CD14-positive monocyte (primary cell): Measurements from ENCODE around the gene ZNF367. TPM values are rescaled to one million over a fixed set of nuclear protein-coding genes. Genes with fewer than 3 reads are reported as not detected.

Experiments
- DNase-seq, 3 donors: peaks; one replicate each; pipeline ENCODE4 v3.0.0-alpha.2; 2011 to 2022
- H2AFZ ChIP-seq: 2 replicates; pipeline ENCODE4 v1.6.0; 2012; ENCODE audit warnings: mild to moderate bottlenecking, low read depth, low read length, inconsistent platforms; ENCODE audit not compliant: insufficient read depth, poor library complexity, severe bottlenecking
- H3K27ac ChIP-seq, 2 donors: 1 replicate in 1 of 2; 2 replicates in 1 of 2; pipeline ENCODE4 v1.5.1; 2012 to 2013; ENCODE audit warnings: low read length in 2 of 2, control low read depth in 1 of 2, inconsistent platforms in 1 of 2, low read depth in 1 of 2, mild to moderate bottlenecking in 1 of 2
- H3K27me3 ChIP-seq, 2 donors: one replicate each; pipeline versions ENCODE4 v1.6.0 to v1.6.1; 2011 to 2013; ENCODE audit warnings: low read length in 2 of 2; ENCODE audit not compliant: control insufficient read depth in 2 of 2, insufficient read depth in 2 of 2
- H3K36me3 ChIP-seq, 2 donors: replicated peaks in 1 of 2; 1 replicate in 1 of 2; 2 replicates in 1 of 2; pipeline versions ENCODE4 v1.5.1 to v1.6.1; 2012 to 2013; ENCODE audit warnings: low read length in 2 of 2, control low read depth in 1 of 2, inconsistent platforms in 1 of 2, mild to moderate bottlenecking in 1 of 2; ENCODE audit not compliant: insufficient read depth in 2 of 2, control insufficient read depth in 1 of 2
- H3K4me1 ChIP-seq, 2 donors: 1 replicate in 1 of 2; 2 replicates in 1 of 2; pipeline versions ENCODE4 v1.5.1 to v1.6.1; 2012 to 2013; ENCODE audit warnings: low read length in 2 of 2, control low read depth in 1 of 2, inconsistent platforms in 1 of 2, mild to moderate bottlenecking in 1 of 2, moderate library complexity in 1 of 2; ENCODE audit not compliant: insufficient read depth in 2 of 2, control insufficient read depth in 1 of 2
- H3K4me2 ChIP-seq: replicated peaks from 2 replicates; pipeline ENCODE3; 2012; ENCODE audit warnings: low read length, moderate library complexity, mild to moderate bottlenecking; ENCODE audit not compliant: poor library complexity, severe bottlenecking; ENCODE audit errors: extremely low read depth
- H3K4me3 ChIP-seq, 3 experiments: fragments of 200-600 bp in 1 of 3; sonication (generic) in 1 of 3; replicated peaks in 1 of 3; 1 replicate in 2 of 3; 2 replicates in 1 of 3; pipeline ENCODE4 v1.5.1; 2011 to 2013; ENCODE audit warnings: low read length in 3 of 3, mild to moderate bottlenecking in 3 of 3, control low read depth in 2 of 3, low read depth in 2 of 3, inconsistent platforms in 1 of 3, moderate library complexity in 1 of 3
- H3K79me2 ChIP-seq: 2 replicates; pipeline ENCODE4 v1.6.0; 2012; ENCODE audit warnings: mild to moderate bottlenecking, control low read depth, inconsistent platforms, low read length, moderate library complexity; ENCODE audit not compliant: insufficient read depth
- H3K9ac ChIP-seq: 2 replicates; pipeline ENCODE4 v1.6.0; 2017; ENCODE audit warnings: low read length, mild to moderate bottlenecking; ENCODE audit not compliant: insufficient read depth, poor library complexity, severe bottlenecking
- H3K9me3 ChIP-seq, 2 donors: replicated peaks in 1 of 2; 1 replicate in 1 of 2; 2 replicates in 1 of 2; pipeline versions ENCODE4 v1.5.1 to v1.6.1; 2012 to 2013; ENCODE audit warnings: low read length in 2 of 2, control low read depth in 1 of 2; ENCODE audit not compliant: control insufficient read depth in 1 of 2, insufficient read depth in 1 of 2
- H4K20me1 ChIP-seq: 2 replicates; pipeline ENCODE4 v1.6.0; 2012; ENCODE audit warnings: mild to moderate bottlenecking, low read length, control low read depth, moderate library complexity; ENCODE audit not compliant: insufficient read depth
- H3K27ac Mint-ChIP-seq, 7 donors: one replicate each; pipeline ENCODE4 v1.8.0; 2020; ENCODE audit warnings: mild to moderate bottlenecking in 7 of 7, mixed read lengths in 7 of 7, moderate library complexity in 6 of 7, inconsistent platforms in 2 of 7
- H3K27me3 Mint-ChIP-seq, 3 donors: one replicate each; pipeline ENCODE4 v1.8.0; 2021 to 2022; ENCODE audit warnings: low read depth in 3 of 3, mild to moderate bottlenecking in 3 of 3, mixed read lengths in 3 of 3, moderate library complexity in 3 of 3, inconsistent platforms in 1 of 3
- H3K36me3 Mint-ChIP-seq, 2 donors: one replicate each; pipeline ENCODE4 v1.8.0; 2020; ENCODE audit warnings: mixed read lengths in 2 of 2, inconsistent platforms in 1 of 2, mild to moderate bottlenecking in 1 of 2
- H3K4me1 Mint-ChIP-seq: one replicate; pipeline ENCODE4 v1.8.0; 2020; ENCODE audit warnings: mild to moderate bottlenecking, mixed read lengths
- H3K4me3 Mint-ChIP-seq, 2 donors: one replicate each; pipeline ENCODE4 v1.8.0; 2020; ENCODE audit warnings: mild to moderate bottlenecking in 2 of 2, mixed read lengths in 2 of 2, moderate library complexity in 1 of 2
- H3K9me3 Mint-ChIP-seq, 7 donors: one replicate each; pipeline ENCODE4 v1.8.0; 2020 to 2022; ENCODE audit warnings: mixed read lengths in 7 of 7, mild to moderate bottlenecking in 6 of 7, moderate library complexity in 6 of 7, inconsistent platforms in 2 of 7
- CTCF ChIP-seq: fragments of 200-600 bp; IDR thresholded peaks from one replicate; pipeline ENCODE4 v1.8.0; 2022; ENCODE audit warnings: antibody characterized with exemption, mild to moderate bottlenecking
- WGBS: methylation state at CpG from one replicate; pipeline ENCODE4 v1.1.5; 2013; ENCODE audit warnings: missing lambda C conversion rate; ENCODE audit not compliant: insufficient coverage; 5-methylcytosine and 5-hydroxymethylcytosine counted together
- intact Hi-C, 2 donors: fragments of 100-400 bp; cut with micrococcal nuclease; formaldehyde crosslinking; loops; one replicate each; pipeline versions ENCODE4 v1.15.0 to v1.15.1; 2023
- polyA plus RNA-seq, 3 donors: library from polyadenylated mRNA; depleted of rRNA in 1 of 3; unstranded in 2 of 3; stranded (reverse) in 1 of 3; fragments of 300-500 nt in 2 of 3; fragments of >200 nt in 1 of 3; fragmentation: Illumina TruSeq in 2 of 3; gene quantifications; 1 replicate in 2 of 3; 2 replicates in 1 of 3; pipeline ENCODE4 v1.2.3, GENCODE V29; 2012 to 2021

Gene ZNF367
- polyA plus RNA-seq, 3 donors: 0.08 to 0.21 TPM; not detected in 1

GRCh38 chr9:96350866-96351265, 67.3 kb downstream of the ZNF367 start:
- no peaks in the 10 kb centered on the region for H4K20me1 ChIP-seq
- no peak overlapping the region for H2AFZ ChIP-seq
- intact Hi-C loops: no loop called here
- no peak overlapping the region for H3K4me2 ChIP-seq
- no peaks in the 10 kb centered on the region for H3K79me2 ChIP-seq
- H3K27ac ChIP-seq: no peak overlapping the region
- no CpG with 5 or more reads among the region's 1 CpG for whole genome bisulfite sequencing
- TF ChIP-seq CTCF: no peak
- no peak overlapping the region for H3K4me3 ChIP-seq
- peaks cover 16% of the 10 kb centered on the region for H3K4me1 Mint-ChIP-seq
- peaks cover 0 to 2% (median 2%) of the 10 kb centered on the region in 3 donors for H3K27me3 Mint-ChIP-seq
- peaks cover 0 to 6% of the 10 kb centered on the region in 2 donors for H3K36me3 ChIP-seq
- peaks cover 6 to 9% of the 10 kb centered on the region in 2 donors for H3K9me3 ChIP-seq
- no peak overlapping the region for H3K4me3 Mint-ChIP-seq
- peaks cover 3 to 11% (median 4%) of the 10 kb centered on the region in 7 donors for H3K9me3 Mint-ChIP-seq
- no peaks in the 10 kb centered on the region for H3K27me3 ChIP-seq
- no peak for DNase-seq
- no peak overlapping the region for H3K9ac ChIP-seq
- peaks cover 9 to 13% of the 10 kb centered on the region in 2 donors for H3K36me3 Mint-ChIP-seq
- peaks cover 4 to 6% of the 10 kb centered on the region in 2 donors for H3K4me1 ChIP-seq
- no peak overlapping the region for H3K27ac Mint-ChIP-seq

- no peak overlapping the region for H3K4me3 ChIP-seq
- Mint-ChIP-seq H3K27ac (no peak overlapping the region), H3K36me3 (peaks cover 7 to 8% of the 10 kb centered on the region in 2 donors), H3K4me1 (peaks cover 22% of the 10 kb centered on the region), H3K9me3 (peaks cover 3 to 11% (median 4%) of the 10 kb centered on the region in 7 donors), H3K27me3 (no peaks in the 10 kb centered on the region), H3K4me3 (no peak overlapping the region)
- H2AFZ ChIP-seq: no peak overlapping the region
- H4K20me1 ChIP-seq: no peaks in the 10 kb centered on the region
- peaks cover 0 to 6% of the 10 kb centered on the region in 2 donors for H3K36me3 ChIP-seq
- intact Hi-C loops: no loop called here
- H3K4me2 ChIP-seq: no peak overlapping the region
- no peak for TF ChIP-seq CTCF
- DNase-seq: no peak
- no peak overlapping the region for H3K9ac ChIP-seq
- no peak overlapping the region for H3K27ac ChIP-seq
- no peaks in the 10 kb centered on the region for H3K79me2 ChIP-seq
- H3K9me3 ChIP-seq: peaks cover 6 to 9% of the 10 kb centered on the region in 2 donors
- peaks cover 4 to 6% of the 10 kb centered on the region in 2 donors for H3K4me1 ChIP-seq
- H3K27me3 ChIP-seq: no peaks in the 10 kb centered on the region
- 100% methylated on average over 4 of the region's 5 CpGs for WGBS
Observed at GRCh38 chr9:96348261-96348660, 69.9 kb downstream of the ZNF367 start.
